LNCaP clone FGC (cell line): ENCODE measurements around the gene ITGA11.

Source experiments
- DNase-seq: peaks from one replicate; pipeline ENCODE4 v3.0.0-alpha.2; 2011; ENCODE audit warnings: low read depth
- H3K4me3 ChIP-seq: 2 replicates; pipeline ENCODE4 v1.5.1; 2011; ENCODE audit warnings: mild to moderate bottlenecking, low read depth, low read length, control low read depth
- CTCF ChIP-seq: IDR thresholded peaks from 2 replicates; pipeline ENCODE4 v1.5.1; 2012; ENCODE audit warnings: mild to moderate bottlenecking; ENCODE audit not compliant: control insufficient read depth, insufficient read depth; ENCODE audit errors: extremely low read depth

The ITGA11 gene

GRCh38 chr15:68466876-68467275, 34.9 kb upstream of the ITGA11 start:
- no peak overlapping the region for H3K4me3 ChIP-seq
- TF ChIP-seq CTCF, result no peak
- no peak for DNase-seq

GRCh38 chr15:68465861-68466560, 34.0 kb upstream of the ITGA11 start:
- DNase-seq, result no peak
- no peak overlapping the region for H3K4me3 ChIP-seq
- no peak for TF ChIP-seq CTCF

GRCh38 chr15:68464448-68465090, 32.6 kb upstream of the ITGA11 start:
- no peak for DNase-seq
- TF ChIP-seq CTCF, result no peak
- H3K4me3 ChIP-seq, result no peak overlapping the region

GRCh38 chr15:68463996-68464395, 32.0 kb upstream of the ITGA11 start:
- TF ChIP-seq CTCF, result no peak
- no peak for DNase-seq
- H3K4me3 ChIP-seq, result no peak overlapping the region

GRCh38 chr15:68463444-68463843, 31.5 kb upstream of the ITGA11 start:
- no peak overlapping the region for H3K4me3 ChIP-seq
- no peak for DNase-seq
- TF ChIP-seq CTCF, result no peak

GRCh38 chr15:68460166-68460565, 28.2 kb upstream of the ITGA11 start:
- DNase-seq, result no peak
- H3K4me3 ChIP-seq, result no peak overlapping the region
- no peak for TF ChIP-seq CTCF

- no peak for DNase-seq
- no peak for TF ChIP-seq CTCF
- H3K4me3 ChIP-seq, result no peak overlapping the region
Observed at GRCh38 chr15:68450192-68450591, 18.2 kb upstream of the ITGA11 start.
